WTC11 (cell line): ENCODE data around the gene TBC1D17. TPM values are rescaled to one million over a fixed set of nuclear protein-coding genes. Genes with fewer than 3 reads are reported as not detected.

Source experiments
- ATAC-seq: fragments of 200-7000 bp; cut with Tn5 transposase; 2 replicates; pipeline ENCODE4 v1.10.0; 2021; ENCODE audit warnings: mild to moderate bottlenecking, moderate library complexity
- CTCF ChIA-PET: fragments of 300-600 bp; sonication (Branson Sonifier 250); formaldehyde crosslinking; loops from one replicate; lab custom pipeline; 2021; ENCODE audit warnings: antibody characterized with exemption; lab: Charles Lee
- POLR2A ChIA-PET: fragments of 350-600 bp; sonication (Branson Sonifier 250); formaldehyde crosslinking; loops from one replicate; lab custom pipeline; 2021; ENCODE audit warnings: antibody characterized with exemption; lab: Charles Lee
- DNase-seq: peaks from one replicate; pipeline ENCODE4 v3.0.0; 2021; ENCODE audit warnings: low spot score
- H3K27ac Mint-ChIP-seq: 2 replicates; pipeline ENCODE4 v1.8.0; 2021; ENCODE audit warnings: mixed read lengths
- H3K27me3 Mint-ChIP-seq: 2 replicates; pipeline ENCODE4 v1.8.0; 2021; ENCODE audit warnings: low read depth, mild to moderate bottlenecking, moderate library complexity, mixed read lengths
- H3K36me3 Mint-ChIP-seq: 2 replicates; pipeline ENCODE4 v1.8.0; 2021; ENCODE audit warnings: mixed read lengths
- H3K4me1 Mint-ChIP-seq: 2 replicates; pipeline ENCODE4 v1.8.0; 2022; ENCODE audit warnings: mixed read lengths
- H3K4me3 Mint-ChIP-seq: 2 replicates; pipeline ENCODE4 v1.8.0; 2021; ENCODE audit warnings: mild to moderate bottlenecking, moderate library complexity, mixed read lengths
- H3K9me3 Mint-ChIP-seq: 2 replicates; pipeline ENCODE4 v1.8.0; 2021; ENCODE audit warnings: mixed read lengths
- GRHL2 ChIP-seq: fragments of 250-450 bp; sonication (Bioruptor Pico); IDR thresholded peaks from 2 replicates; pipeline ENCODE4 v1.8.0; 2022; ENCODE audit warnings: mild to moderate bottlenecking, moderate library complexity; ENCODE audit not compliant: insufficient replicate concordance, severe bottlenecking
- HMGA2 ChIP-seq: fragments of 250-450 bp; sonication (Bioruptor Pico); IDR thresholded peaks from 2 replicates; pipeline ENCODE4 v1.4.0; 2021; ENCODE audit warnings: mild to moderate bottlenecking, moderate library complexity
- IRF2 ChIP-seq: sonication (generic); formaldehyde crosslinking; IDR thresholded peaks from 2 replicates; pipeline ENCODE4 v1.8.0; 2022; ENCODE audit warnings: low read depth, missing genetic modification reagents, borderline replicate concordance
- OVOL2 ChIP-seq: fragments of 250-450 bp; sonication (Bioruptor Pico); IDR thresholded peaks from 2 replicates; pipeline ENCODE4 v1.9.0; 2021; ENCODE audit warnings: mild to moderate bottlenecking, borderline replicate concordance
- SMAD4 ChIP-seq: sonication (generic); formaldehyde crosslinking; IDR thresholded peaks from 2 replicates; pipeline ENCODE4 v1.8.0; 2022; ENCODE audit warnings: mild to moderate bottlenecking, missing genetic modification reagents
- SP1 ChIP-seq: sonication (generic); formaldehyde crosslinking; conservative IDR thresholded peaks from 2 replicates; pipeline ENCODE4 v1.8.1; 2022; ENCODE audit warnings: missing genetic modification reagents
- TEAD4 ChIP-seq: sonication (generic); formaldehyde crosslinking; IDR thresholded peaks from 2 replicates; pipeline ENCODE4 v1.8.0; 2022; ENCODE audit warnings: mild to moderate bottlenecking, missing genetic modification reagents
- ZNF121 ChIP-seq: sonication (generic); formaldehyde crosslinking; IDR thresholded peaks from 2 replicates; pipeline ENCODE4 v1.8.0; 2023; ENCODE audit warnings: missing genetic modification reagents
- ZNF232 ChIP-seq: sonication (generic); formaldehyde crosslinking; IDR thresholded peaks from 2 replicates; pipeline ENCODE4 v1.8.0; 2022; ENCODE audit warnings: mild to moderate bottlenecking, missing genetic modification reagents
- ZNF263 ChIP-seq: sonication (generic); formaldehyde crosslinking; IDR thresholded peaks from 2 replicates; pipeline ENCODE4 v1.8.1; 2022; ENCODE audit warnings: low read depth, mild to moderate bottlenecking, moderate library complexity, missing genetic modification reagents
- ZNF416 ChIP-seq: fragments of 250-450 bp; sonication (Bioruptor Pico); IDR thresholded peaks from 2 replicates; pipeline ENCODE4 v1.9.0; 2021; ENCODE audit warnings: mild to moderate bottlenecking, inconsistent platforms
- ZNF423 ChIP-seq: fragments of 250-450 bp; sonication (Bioruptor Pico); IDR thresholded peaks from 2 replicates; pipeline ENCODE4 v2.1.2; 2022; ENCODE audit warnings: mild to moderate bottlenecking, moderate library complexity
- total RNA-seq: library from RNA; stranded (reverse); gene quantifications from 3 replicates; pipeline ENCODE4 v1.2.3, GENCODE V29; 2021
- TF ChIP-seq, protein P1 (sequence below): sonication (generic); formaldehyde crosslinking; IDR thresholded peaks from 2 replicates; pipeline ENCODE4 v1.8.1; 2023; ENCODE audit warnings: mild to moderate bottlenecking, missing genetic modification reagents, moderate library complexity
- TF ChIP-seq, protein P2 (sequence below): sonication (generic); formaldehyde crosslinking; IDR thresholded peaks from 2 replicates; pipeline ENCODE4 v1.8.1; 2023; ENCODE audit warnings: mild to moderate bottlenecking, missing genetic modification reagents, moderate library complexity
- TF ChIP-seq, protein P3 (sequence below): sonication (generic); formaldehyde crosslinking; IDR thresholded peaks from 2 replicates; pipeline ENCODE4 v1.8.1; 2023; ENCODE audit warnings: mild to moderate bottlenecking, missing genetic modification reagents
- TF ChIP-seq, protein P4 (sequence below): sonication (generic); formaldehyde crosslinking; IDR thresholded peaks from 2 replicates; pipeline ENCODE4 v1.8.0; 2022; ENCODE audit warnings: mild to moderate bottlenecking, missing genetic modification reagents
- TF ChIP-seq, protein P5 (sequence below): sonication (generic); formaldehyde crosslinking; conservative IDR thresholded peaks from 2 replicates; pipeline ENCODE4 v1.8.1; 2022; ENCODE audit warnings: mild to moderate bottlenecking, missing genetic modification reagents
- TF ChIP-seq, protein P6 (sequence below): sonication (generic); formaldehyde crosslinking; IDR thresholded peaks from 2 replicates; pipeline ENCODE4 v1.8.1; 2022; ENCODE audit warnings: low read depth, mild to moderate bottlenecking, moderate library complexity, missing genetic modification reagents, borderline replicate concordance
- TF ChIP-seq, protein P7 (sequence below): sonication (generic); formaldehyde crosslinking; IDR thresholded peaks from 2 replicates; pipeline ENCODE4 v1.8.0; 2023; ENCODE audit warnings: missing genetic modification reagents, mild to moderate bottlenecking, borderline replicate concordance
- TF ChIP-seq, protein P8 (sequence below): sonication (generic); formaldehyde crosslinking; IDR thresholded peaks from 2 replicates; pipeline ENCODE4 v1.8.1; 2023; ENCODE audit warnings: mild to moderate bottlenecking, missing genetic modification reagents, borderline replicate concordance

TBC1D17 gene
- total RNA-seq, 1 experiment from 2014 or later = 52.8 TPM

DNA sequence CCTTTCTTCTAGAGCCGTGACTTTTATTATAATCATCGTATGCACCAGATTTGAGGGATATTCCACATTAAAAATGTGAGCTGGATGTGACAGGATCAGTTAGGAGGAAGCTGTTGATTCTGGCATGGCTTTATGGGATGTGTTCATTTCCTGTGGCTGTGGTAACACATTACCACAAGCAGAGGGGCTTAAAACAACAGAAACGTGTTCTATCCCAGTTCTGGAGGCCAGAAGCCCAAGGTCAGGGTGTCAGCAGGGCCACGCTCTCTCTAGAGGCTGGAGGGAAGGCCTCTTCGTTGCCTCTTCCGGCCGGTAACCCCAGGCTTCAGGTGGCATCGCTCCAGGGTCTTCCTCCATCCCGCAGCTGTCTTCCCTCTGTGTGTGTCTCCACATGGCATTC lies 44.9 kb upstream of the TBC1D17 start:
- CTCF ChIA-PET = no interaction called here
- no peak for ATAC-seq
- Mint-ChIP-seq H3K4me3 (no peak overlapping the region), H3K9me3 (no peaks in the 10 kb centered on the region), H3K4me1 (no peaks in the 10 kb centered on the region), H3K36me3 (peaks cover 30% of the 10 kb centered on the region)
- POLR2A ChIA-PET = no interaction called here
- TF ChIP-seq, protein P1, sequence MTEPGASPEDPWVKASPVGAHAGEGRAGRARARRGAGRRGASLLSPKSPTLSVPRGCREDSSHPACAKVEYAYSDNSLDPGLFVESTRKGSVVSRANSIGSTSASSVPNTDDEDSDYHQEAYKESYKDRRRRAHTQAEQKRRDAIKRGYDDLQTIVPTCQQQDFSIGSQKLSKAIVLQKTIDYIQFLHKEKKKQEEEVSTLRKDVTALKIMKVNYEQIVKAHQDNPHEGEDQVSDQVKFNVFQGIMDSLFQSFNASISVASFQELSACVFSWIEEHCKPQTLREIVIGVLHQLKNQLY (CRISPR knock-in tag) = no peak
- TF ChIP-seq, protein P2, sequence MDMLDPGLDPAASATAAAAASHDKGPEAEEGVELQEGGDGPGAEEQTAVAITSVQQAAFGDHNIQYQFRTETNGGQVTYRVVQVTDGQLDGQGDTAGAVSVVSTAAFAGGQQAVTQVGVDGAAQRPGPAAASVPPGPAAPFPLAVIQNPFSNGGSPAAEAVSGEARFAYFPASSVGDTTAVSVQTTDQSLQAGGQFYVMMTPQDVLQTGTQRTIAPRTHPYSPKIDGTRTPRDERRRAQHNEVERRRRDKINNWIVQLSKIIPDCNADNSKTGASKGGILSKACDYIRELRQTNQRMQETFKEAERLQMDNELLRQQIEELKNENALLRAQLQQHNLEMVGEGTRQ (CRISPR knock-in tag) = no peak
- TF ChIP-seq ZNF423 (no peak), ZNF121 (CRISPR knock-in tag) (no peak), IRF2 (CRISPR knock-in tag) (no peak), ZNF263 (CRISPR knock-in tag) (no peak), GRHL2 (CRISPR knock-in tag) (no peak), SMAD4 (CRISPR knock-in tag) (no peak), OVOL2 (CRISPR knock-in tag) (no peak), HMGA2 (CRISPR knock-in tag) (no peak)
- TF ChIP-seq, protein P3, sequence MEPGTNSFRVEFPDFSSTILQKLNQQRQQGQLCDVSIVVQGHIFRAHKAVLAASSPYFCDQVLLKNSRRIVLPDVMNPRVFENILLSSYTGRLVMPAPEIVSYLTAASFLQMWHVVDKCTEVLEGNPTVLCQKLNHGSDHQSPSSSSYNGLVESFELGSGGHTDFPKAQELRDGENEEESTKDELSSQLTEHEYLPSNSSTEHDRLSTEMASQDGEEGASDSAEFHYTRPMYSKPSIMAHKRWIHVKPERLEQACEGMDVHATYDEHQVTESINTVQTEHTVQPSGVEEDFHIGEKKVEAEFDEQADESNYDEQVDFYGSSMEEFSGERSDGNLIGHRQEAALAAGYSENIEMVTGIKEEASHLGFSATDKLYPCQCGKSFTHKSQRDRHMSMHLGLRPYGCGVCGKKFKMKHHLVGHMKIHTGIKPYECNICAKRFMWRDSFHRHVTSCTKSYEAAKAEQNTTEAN = no peak
- TF ChIP-seq, protein P4, sequence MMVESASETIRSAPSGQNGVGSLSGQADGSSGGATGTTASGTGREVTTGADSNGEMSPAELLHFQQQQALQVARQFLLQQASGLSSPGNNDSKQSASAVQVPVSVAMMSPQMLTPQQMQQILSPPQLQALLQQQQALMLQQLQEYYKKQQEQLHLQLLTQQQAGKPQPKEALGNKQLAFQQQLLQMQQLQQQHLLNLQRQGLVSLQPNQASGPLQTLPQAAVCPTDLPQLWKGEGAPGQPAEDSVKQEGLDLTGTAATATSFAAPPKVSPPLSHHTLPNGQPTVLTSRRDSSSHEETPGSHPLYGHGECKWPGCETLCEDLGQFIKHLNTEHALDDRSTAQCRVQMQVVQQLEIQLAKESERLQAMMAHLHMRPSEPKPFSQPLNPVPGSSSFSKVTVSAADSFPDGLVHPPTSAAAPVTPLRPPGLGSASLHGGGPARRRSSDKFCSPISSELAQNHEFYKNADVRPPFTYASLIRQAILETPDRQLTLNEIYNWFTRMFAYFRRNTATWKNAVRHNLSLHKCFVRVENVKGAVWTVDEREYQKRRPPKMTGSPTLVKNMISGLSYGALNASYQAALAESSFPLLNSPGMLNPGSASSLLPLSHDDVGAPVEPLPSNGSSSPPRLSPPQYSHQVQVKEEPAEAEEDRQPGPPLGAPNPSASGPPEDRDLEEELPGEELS (CRISPR knock-in tag) = no peak
- TF ChIP-seq, protein P5, sequence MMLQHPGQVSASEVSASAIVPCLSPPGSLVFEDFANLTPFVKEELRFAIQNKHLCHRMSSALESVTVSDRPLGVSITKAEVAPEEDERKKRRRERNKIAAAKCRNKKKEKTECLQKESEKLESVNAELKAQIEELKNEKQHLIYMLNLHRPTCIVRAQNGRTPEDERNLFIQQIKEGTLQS (CRISPR knock-in tag) = no peak
- TF ChIP-seq, all 79 proteins: peak for 0
- Mint-ChIP-seq H3K27me3 (no peaks in the 10 kb centered on the region), H3K27ac (no peak overlapping the region)
- no peak for DNase-seq

DNA sequence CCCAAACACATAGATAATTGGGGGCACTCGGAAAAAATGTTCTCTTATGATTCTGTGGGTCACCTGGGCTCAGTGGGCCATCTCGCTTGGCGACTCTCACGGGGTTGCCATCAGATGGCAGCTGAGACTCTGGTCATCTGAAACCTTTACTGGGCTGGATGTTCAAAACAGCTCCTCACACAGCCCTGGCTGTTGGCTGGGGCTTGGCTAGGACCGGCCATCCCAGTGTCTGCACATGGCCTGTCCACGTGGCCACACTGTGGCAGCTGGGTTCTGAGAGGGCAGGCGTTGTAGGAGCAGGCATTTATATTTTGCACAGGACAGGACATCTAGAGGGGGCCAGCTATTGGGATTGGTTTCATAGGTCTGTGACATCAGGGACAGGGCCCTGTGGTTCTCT lies 43.9 kb upstream of the TBC1D17 start:
- Mint-ChIP-seq H3K4me3 (no peak overlapping the region), H3K36me3 (peaks cover 36% of the 10 kb centered on the region), H3K4me1 (no peaks in the 10 kb centered on the region), H3K27ac (no peak overlapping the region), H3K9me3 (no peaks in the 10 kb centered on the region), H3K27me3 (no peaks in the 10 kb centered on the region)
- ATAC-seq (no peak), DNase-seq (no peak)
- POLR2A ChIA-PET = no interaction called here
- no peak for TF ChIP-seq ZNF416 (CRISPR knock-in tag)
- no peak for TF ChIP-seq SP1 (CRISPR knock-in tag)
- TF ChIP-seq, protein P6, sequence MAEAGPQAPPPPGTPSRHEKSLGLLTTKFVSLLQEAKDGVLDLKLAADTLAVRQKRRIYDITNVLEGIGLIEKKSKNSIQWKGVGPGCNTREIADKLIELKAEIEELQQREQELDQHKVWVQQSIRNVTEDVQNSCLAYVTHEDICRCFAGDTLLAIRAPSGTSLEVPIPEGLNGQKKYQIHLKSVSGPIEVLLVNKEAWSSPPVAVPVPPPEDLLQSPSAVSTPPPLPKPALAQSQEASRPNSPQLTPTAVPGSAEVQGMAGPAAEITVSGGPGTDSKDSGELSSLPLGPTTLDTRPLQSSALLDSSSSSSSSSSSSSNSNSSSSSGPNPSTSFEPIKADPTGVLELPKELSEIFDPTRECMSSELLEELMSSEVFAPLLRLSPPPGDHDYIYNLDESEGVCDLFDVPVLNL (CRISPR knock-in tag) = no peak
- TF ChIP-seq ZNF232 (CRISPR knock-in tag) = no peak
- TF ChIP-seq, protein P7, sequence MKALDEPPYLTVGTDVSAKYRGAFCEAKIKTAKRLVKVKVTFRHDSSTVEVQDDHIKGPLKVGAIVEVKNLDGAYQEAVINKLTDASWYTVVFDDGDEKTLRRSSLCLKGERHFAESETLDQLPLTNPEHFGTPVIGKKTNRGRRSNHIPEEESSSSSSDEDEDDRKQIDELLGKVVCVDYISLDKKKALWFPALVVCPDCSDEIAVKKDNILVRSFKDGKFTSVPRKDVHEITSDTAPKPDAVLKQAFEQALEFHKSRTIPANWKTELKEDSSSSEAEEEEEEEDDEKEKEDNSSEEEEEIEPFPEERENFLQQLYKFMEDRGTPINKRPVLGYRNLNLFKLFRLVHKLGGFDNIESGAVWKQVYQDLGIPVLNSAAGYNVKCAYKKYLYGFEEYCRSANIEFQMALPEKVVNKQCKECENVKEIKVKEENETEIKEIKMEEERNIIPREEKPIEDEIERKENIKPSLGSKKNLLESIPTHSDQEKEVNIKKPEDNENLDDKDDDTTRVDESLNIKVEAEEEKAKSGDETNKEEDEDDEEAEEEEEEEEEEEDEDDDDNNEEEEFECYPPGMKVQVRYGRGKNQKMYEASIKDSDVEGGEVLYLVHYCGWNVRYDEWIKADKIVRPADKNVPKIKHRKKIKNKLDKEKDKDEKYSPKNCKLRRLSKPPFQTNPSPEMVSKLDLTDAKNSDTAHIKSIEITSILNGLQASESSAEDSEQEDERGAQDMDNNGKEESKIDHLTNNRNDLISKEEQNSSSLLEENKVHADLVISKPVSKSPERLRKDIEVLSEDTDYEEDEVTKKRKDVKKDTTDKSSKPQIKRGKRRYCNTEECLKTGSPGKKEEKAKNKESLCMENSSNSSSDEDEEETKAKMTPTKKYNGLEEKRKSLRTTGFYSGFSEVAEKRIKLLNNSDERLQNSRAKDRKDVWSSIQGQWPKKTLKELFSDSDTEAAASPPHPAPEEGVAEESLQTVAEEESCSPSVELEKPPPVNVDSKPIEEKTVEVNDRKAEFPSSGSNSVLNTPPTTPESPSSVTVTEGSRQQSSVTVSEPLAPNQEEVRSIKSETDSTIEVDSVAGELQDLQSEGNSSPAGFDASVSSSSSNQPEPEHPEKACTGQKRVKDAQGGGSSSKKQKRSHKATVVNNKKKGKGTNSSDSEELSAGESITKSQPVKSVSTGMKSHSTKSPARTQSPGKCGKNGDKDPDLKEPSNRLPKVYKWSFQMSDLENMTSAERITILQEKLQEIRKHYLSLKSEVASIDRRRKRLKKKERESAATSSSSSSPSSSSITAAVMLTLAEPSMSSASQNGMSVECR (CRISPR knock-in tag) = no peak
- TF ChIP-seq, protein P8, sequence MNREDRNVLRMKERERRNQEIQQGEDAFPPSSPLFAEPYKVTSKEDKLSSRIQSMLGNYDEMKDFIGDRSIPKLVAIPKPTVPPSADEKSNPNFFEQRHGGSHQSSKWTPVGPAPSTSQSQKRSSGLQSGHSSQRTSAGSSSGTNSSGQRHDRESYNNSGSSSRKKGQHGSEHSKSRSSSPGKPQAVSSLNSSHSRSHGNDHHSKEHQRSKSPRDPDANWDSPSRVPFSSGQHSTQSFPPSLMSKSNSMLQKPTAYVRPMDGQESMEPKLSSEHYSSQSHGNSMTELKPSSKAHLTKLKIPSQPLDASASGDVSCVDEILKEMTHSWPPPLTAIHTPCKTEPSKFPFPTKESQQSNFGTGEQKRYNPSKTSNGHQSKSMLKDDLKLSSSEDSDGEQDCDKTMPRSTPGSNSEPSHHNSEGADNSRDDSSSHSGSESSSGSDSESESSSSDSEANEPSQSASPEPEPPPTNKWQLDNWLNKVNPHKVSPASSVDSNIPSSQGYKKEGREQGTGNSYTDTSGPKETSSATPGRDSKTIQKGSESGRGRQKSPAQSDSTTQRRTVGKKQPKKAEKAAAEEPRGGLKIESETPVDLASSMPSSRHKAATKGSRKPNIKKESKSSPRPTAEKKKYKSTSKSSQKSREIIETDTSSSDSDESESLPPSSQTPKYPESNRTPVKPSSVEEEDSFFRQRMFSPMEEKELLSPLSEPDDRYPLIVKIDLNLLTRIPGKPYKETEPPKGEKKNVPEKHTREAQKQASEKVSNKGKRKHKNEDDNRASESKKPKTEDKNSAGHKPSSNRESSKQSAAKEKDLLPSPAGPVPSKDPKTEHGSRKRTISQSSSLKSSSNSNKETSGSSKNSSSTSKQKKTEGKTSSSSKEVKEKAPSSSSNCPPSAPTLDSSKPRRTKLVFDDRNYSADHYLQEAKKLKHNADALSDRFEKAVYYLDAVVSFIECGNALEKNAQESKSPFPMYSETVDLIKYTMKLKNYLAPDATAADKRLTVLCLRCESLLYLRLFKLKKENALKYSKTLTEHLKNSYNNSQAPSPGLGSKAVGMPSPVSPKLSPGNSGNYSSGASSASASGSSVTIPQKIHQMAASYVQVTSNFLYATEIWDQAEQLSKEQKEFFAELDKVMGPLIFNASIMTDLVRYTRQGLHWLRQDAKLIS (CRISPR knock-in tag) = no peak
- no peak for TF ChIP-seq TEAD4 (CRISPR knock-in tag)
- CTCF ChIA-PET = no interaction called here
